Stimulated activated CD8-positive, alpha-beta memory T cell treated with anti-CD3 and anti-CD28 coated beads, Interleukin-4, amount 100 ng/mL, for 24 hours (primary cell): Measurements from ENCODE around the gene ACAA2.

Experiments used
- DNase-seq: peaks from one replicate; pipeline ENCODE4 v3.0.0-alpha.2; 2020; ENCODE audit warnings: low read depth

The ACAA2 gene

GRCh38 chr18:49813319-49814146, at the start of gene ACAA2:
Gene ACAA2, minus strand, starts transcription at chr18:49813533. Its CDS starts 49 bp downstream, at chr18:49813484.
- DNase-seq: peak; percentile 80

- no peak for DNase-seq
Measured at GRCh38 chr18:49862656-49863385, 49.5 kb upstream of the ACAA2 start.

GRCh38 chr18:49861659-49862058, 48.3 kb upstream of the ACAA2 start:
- no peak for DNase-seq

- DNase-seq: no peak
Measured at GRCh38 chr18:49859725-49860124, 46.4 kb upstream of the ACAA2 start.

- no peak for DNase-seq
Measured at GRCh38 chr18:49859021-49859359, 45.7 kb upstream of the ACAA2 start.

GRCh38 chr18:49858309-49859020, 45.1 kb upstream of the ACAA2 start:
- DNase-seq: peak; percentile 15

GRCh38 chr18:49857708-49858107, 44.4 kb upstream of the ACAA2 start:
- no peak for DNase-seq

GRCh38 chr18:49856496-49856895, 43.2 kb upstream of the ACAA2 start:
- DNase-seq: no peak

GRCh38 chr18:49855711-49856415, 42.5 kb upstream of the ACAA2 start:
- DNase-seq: no peak

GRCh38 chr18:49854681-49855080, 41.3 kb upstream of the ACAA2 start:
- DNase-seq: no peak

GRCh38 chr18:49853436-49853835, 40.1 kb upstream of the ACAA2 start:
- DNase-seq: no peak

- no peak for DNase-seq
Measured at GRCh38 chr18:49853011-49853410, 39.7 kb upstream of the ACAA2 start.

GRCh38 chr18:49851624-49852023, 38.3 kb upstream of the ACAA2 start:
- DNase-seq: no peak

- DNase-seq: no peak
Measured at GRCh38 chr18:49850636-49851035, 37.3 kb upstream of the ACAA2 start.

- no peak for DNase-seq
Measured at GRCh38 chr18:49849331-49850217, 36.2 kb upstream of the ACAA2 start.

- no peak for DNase-seq
Measured at GRCh38 chr18:49848115-49848514, 34.8 kb upstream of the ACAA2 start.

- DNase-seq: no peak
Measured at GRCh38 chr18:49847524-49847923, 34.2 kb upstream of the ACAA2 start.

GRCh38 chr18:49846718-49847470, 33.6 kb upstream of the ACAA2 start:
- DNase-seq: no peak

- DNase-seq: no peak
Measured at GRCh38 chr18:49846361-49846662, 33.0 kb upstream of the ACAA2 start.

GRCh38 chr18:49845629-49846360, 32.5 kb upstream of the ACAA2 start:
- no peak for DNase-seq
